Measurements from ENCODE around the gene TET1. TPM values are rescaled to one million over a fixed set of nuclear protein-coding genes. Genes with fewer than 3 reads are reported as not detected.

The TET1 gene
- polyA plus RNA-seq, 2 of the 4 experiments (the other 2 are of a cell fraction) = 0.45 to 1.8 TPM

- no peak for ATAC-seq
- no peak for FAIRE-seq
- Histone ChIP-seq H3K27ac (no peak overlapping the region), H3K9me3 (no peaks in the 10 kb centered on the region), H3K4me1 (peaks cover 30% of the 10 kb centered on the region), H3K4me3 (no peak overlapping the region), H3K4me2 (no peak overlapping the region)
- DNase-seq (ENCODE audit: low read depth in 1 of 2, low spot score in 1 of 2) = no peak
- POLR2A ChIA-PET = no interaction called here
- WGBS (ENCODE audit: missing lambda C conversion rate) = 74% methylated on average over 1 of the region's 1 CpG
- CTCF ChIA-PET = interaction anchor here (1.3 to 1.5 kb wide), 2 partner anchors 45 to 47 kb away, joined by 4 read pairs; no protein-coding TSS in a partner anchor
- TF ChIP-seq JUN (IDR thresholded peaks at IDR 0.05) (no peak), FOXS1 (CRISPR knock-in tag; IDR thresholded peaks at IDR 0.05) (no peak), SREBF2 (IDR thresholded peaks at IDR 0.05) (no peak), CBX8 (IDR thresholded peaks at IDR 0.05) (no peak), ATOH8 (CRISPR knock-in tag; IDR thresholded peaks at IDR 0.05; ENCODE audit: low read depth) (no peak), EP300 (IDR thresholded peaks at IDR 0.05) (no peak), SMC3 (IDR thresholded peaks at IDR 0.05) (no peak), NR3C1 (IDR thresholded peaks at IDR 0.05) (no peak), EHMT2 (IDR thresholded peaks at IDR 0.05; ENCODE audit: low read depth) (no peak), ZC3H11A (IDR thresholded peaks at IDR 0.05) (no peak), CTCF (IDR thresholded peaks at IDR 0.05) (no peak), FOSB (CRISPR knock-in tag; IDR thresholded peaks at IDR 0.05) (no peak), E2F6 (IDR thresholded peaks at IDR 0.05; ENCODE audit: borderline replicate concordance, low read depth) (no peak), RFX5 (IDR thresholded peaks at IDR 0.05) (no peak), HOXB13 (CRISPR knock-in tag; IDR thresholded peaks at IDR 0.05; ENCODE audit: low read depth) (no peak)
Measured at GRCh38 chr10:68597407-68597806, 37.3 kb downstream of the TET1 start.

GRCh38 chr10:68598978-68599770, 39.0 kb downstream of the TET1 start:
- POLR2A ChIA-PET = no interaction called here
- H3K4me1 ChIP-seq = peaks cover 35% of the 10 kb centered on the region

GRCh38 chr10:68599771-68600040, 39.6 kb downstream of the TET1 start:
- WGBS (ENCODE audit: missing lambda C conversion rate) = 8% methylated on average over 3 of the region's 3 CpGs
- ATAC-seq = 0 out of 6 replicates have a peak, but pooled peaks of 1 of the 2 experiments have one; percentile 7

More at GRCh38 chr10:68598978-68599770, 39.0 kb downstream of the TET1 start:
- TF ChIP-seq PBX3 (IDR thresholded peaks at IDR 0.05) (no peak), RFX5 (IDR thresholded peaks at IDR 0.05) (no peak)
- DNase-seq (ENCODE audit: low read depth in 1 of 2, low spot score in 1 of 2) (no peak), FAIRE-seq (no peak), ATAC-seq (peak; percentile 25 to 31; a peak in 4 of 6 replicates)
- Histone ChIP-seq H3K4me2 (peak overlapping the region; percentile 89), H3K27ac (peak overlapping the region; percentile 89), H3K4me3 (no peak overlapping the region), H3K9me3 (no peaks in the 10 kb centered on the region)
- CTCF ChIA-PET = interaction anchor here (0.6 to 1.9 kb wide), 2 partner anchors 8 to 195 kb away, joined by 3 to 6 read pairs; no protein-coding TSS in a partner anchor
- WGBS (ENCODE audit: missing lambda C conversion rate) = 92% methylated on average over 23 of the region's 23 CpGs

More at GRCh38 chr10:68599771-68600040, 39.6 kb downstream of the TET1 start:
- TF ChIP-seq HES2 (IDR thresholded peaks at IDR 0.05) (no peak), E2F6 (IDR thresholded peaks at IDR 0.05; ENCODE audit: borderline replicate concordance, low read depth) (0 out of 2 replicates have a peak, but pooled peaks have one; percentile 12)
- DNase-seq (ENCODE audit: low read depth in 1 of 2, low spot score in 1 of 2) = no peak
- peak overlapping the region; percentile 89 for H3K27ac ChIP-seq
- H3K4me2 ChIP-seq = peak overlapping the region; percentile 89
- no peaks in the 10 kb centered on the region for H3K9me3 ChIP-seq
- ChIA-PET CTCF (interaction anchor here (0.6 to 1.9 kb wide), 2 partner anchors 9 to 194 kb away, joined by 3 to 6 read pairs; no protein-coding TSS in a partner anchor), POLR2A (interaction anchor here (0.6 to 1.3 kb wide), 2 partner anchors 38 to 40 kb away, joined by 3 to 11 read pairs; partner anchors contain the start of gene TET1)
- no peak for FAIRE-seq
- peaks cover 30% of the 10 kb centered on the region for H3K4me1 ChIP-seq
- peak overlapping the region; percentile 46 for H3K4me3 ChIP-seq

Data from A549 (cell line).